Gastrocnemius medialis (tissue), 4 donors: Measurements from ENCODE around the gene NOTCH1. TPM values are rescaled to one million over a fixed set of nuclear protein-coding genes. Genes with fewer than 3 reads are reported as not detected.

ENCODE experiments used
- ATAC-seq, 2 donors: fragments of 150-250 bp; one replicate each; pipeline ENCODE4 v1.9.1; 2016
- DNase-seq, 2 donors: peaks; one replicate each; pipeline ENCODE4 v3.0.0-alpha.2; 2019
- H3K27ac ChIP-seq, 4 donors: fragments of 200-600 bp; sonication (generic); 1 replicate in 1 of 4; 2 replicates in 3 of 4; pipeline ENCODE4 v1.5.1; 2016 to 2018; ENCODE audit warnings: mild to moderate bottlenecking in 2 of 4, moderate library complexity in 1 of 4
- H3K27me3 ChIP-seq, 3 donors: fragments of 200-600 bp; sonication (generic) in 2 of 3; 1 replicate in 1 of 3; 2 replicates in 2 of 3; pipeline versions ENCODE4 v1.5.1 to v1.6.0; 2016 to 2019; ENCODE audit warnings: mild to moderate bottlenecking in 1 of 3, moderate library complexity in 1 of 3
- H3K36me3 ChIP-seq, 2 donors: fragments of 200-600 bp; sonication (generic) in 1 of 2; one replicate each; pipeline ENCODE4 v1.5.1; 2017 to 2018
- H3K4me1 ChIP-seq, 2 donors: fragments of 200-600 bp; sonication (generic) in 1 of 2; one replicate each; pipeline ENCODE4 v1.5.1; 2016 to 2017; ENCODE audit warnings: mild to moderate bottlenecking in 2 of 2
- H3K4me3 ChIP-seq, 4 donors: fragments of 200-600 bp; sonication (generic) in 3 of 4; 1 replicate in 1 of 4; 2 replicates in 3 of 4; pipeline ENCODE4 v1.5.1; 2016 to 2019; ENCODE audit warnings: mild to moderate bottlenecking in 2 of 4
- H3K9me3 ChIP-seq, 3 donors: fragments of 200-600 bp; sonication (generic) in 2 of 3; 1 replicate in 1 of 3; 2 replicates in 2 of 3; pipeline ENCODE4 v1.5.1; 2016 to 2019
- CTCF ChIP-seq, 5 experiments: fragments of 450-650 bp in 3 of 5; fragments of 200-600 bp in 2 of 5; sonication (generic) in 2 of 5; IDR thresholded peaks in 4 of 5; conservative IDR thresholded peaks in 1 of 5; 1 replicate in 4 of 5; 2 replicates in 1 of 5; pipeline ENCODE4 v1.5.1; 2016 to 2019; ENCODE audit warnings: antibody characterized with exemption in 5 of 5, mild to moderate bottlenecking in 3 of 5, moderate library complexity in 3 of 5
- POLR2A ChIP-seq, 2 donors: fragments of 450-650 bp; IDR thresholded peaks; one replicate each; pipeline ENCODE4 v1.6.1; 2017; ENCODE audit warnings: antibody characterized with exemption in 2 of 2, mild to moderate bottlenecking in 2 of 2, moderate library complexity in 2 of 2
- in situ Hi-C, 4 donors: fragments of 200-750 bp; cut with MboI; loops; one replicate each; pipeline versions ENCODE4 v1.15.0 to v1.8.0; 2017; ENCODE audit warnings: low sequenced_read_pairs in 4 of 4
- intact Hi-C: fragments of 100-400 bp; cut with DNase I; formaldehyde crosslinking; loops from one replicate; pipeline ENCODE4 v1.15.1; 2023; ENCODE audit warnings: low total_unique reads
- total RNA-seq, 4 donors: library from RNA; depleted of rRNA; stranded (reverse); fragments of >200 nt; gene quantifications; one replicate each; pipeline versions ENCODE4 v1.1.0 to v1.2.3, GENCODE V29; 2016

The NOTCH1 gene
- total RNA-seq, 4 donors from 2014 or later, result 6.3 to 15.4 (median 8.2) TPM

- no peak for ATAC-seq
- H3K27ac ChIP-seq, result no peak overlapping the region
- peaks cover 18 to 29% of the 10 kb centered on the region in 2 donors for H3K4me1 ChIP-seq
- intact Hi-C loops (no loop called here), in situ Hi-C loops (no loop called here)
- H3K9me3 ChIP-seq, result no peaks in the 10 kb centered on the region
- no peaks in the 10 kb centered on the region for H3K36me3 ChIP-seq
- H3K27me3 ChIP-seq, result no peaks in the 10 kb centered on the region
- no peak for DNase-seq
- TF ChIP-seq CTCF (IDR thresholded peaks at IDR 0.05 in 4 of 5, conservative IDR thresholded peaks at IDR 0.05 in 1 of 5), result no peak
- H3K4me3 ChIP-seq, result no peak overlapping the region
These were observed 8.4 kb downstream of the NOTCH1 start for GRCh38 chr9:136537411-136537810.

- Histone ChIP-seq H3K4me1 (peaks cover 18 to 26% of the 10 kb centered on the region in 2 donors), H3K36me3 (no peaks in the 10 kb centered on the region), H3K9me3 (no peaks in the 10 kb centered on the region), H3K4me3 (no peak overlapping the region), H3K27ac (no peak overlapping the region), H3K27me3 (no peaks in the 10 kb centered on the region)
- intact Hi-C loops (no loop called here), in situ Hi-C loops (no loop called here)
- ATAC-seq (no peak), DNase-seq (no peak)
- TF ChIP-seq POLR2A (IDR thresholded peaks at IDR 0.05) (no peak), CTCF (IDR thresholded peaks at IDR 0.05 in 4 of 5, conservative IDR thresholded peaks at IDR 0.05 in 1 of 5) (no peak)
These were observed 9.1 kb downstream of the NOTCH1 start for GRCh38 chr9:136536721-136537241.

- Histone ChIP-seq H3K27me3 (no peaks in the 10 kb centered on the region), H3K4me3 (no peak overlapping the region), H3K36me3 (no peaks in the 10 kb centered on the region), H3K4me1 (peaks cover 14 to 20% of the 10 kb centered on the region in 2 donors), H3K9me3 (no peaks in the 10 kb centered on the region), H3K27ac (no peak overlapping the region)
- intact Hi-C loops, result no loop called here
- DNase-seq (no peak), ATAC-seq (no peak)
- no peak for TF ChIP-seq POLR2A (IDR thresholded peaks at IDR 0.05)
- no peak for TF ChIP-seq CTCF (IDR thresholded peaks at IDR 0.05 in 4 of 5, conservative IDR thresholded peaks at IDR 0.05 in 1 of 5)
- in situ Hi-C loops, result no loop called here
These were observed 9.7 kb downstream of the NOTCH1 start for GRCh38 chr9:136536051-136536720.

- H3K4me3 ChIP-seq, result no peak overlapping the region
- no peak overlapping the region for H3K27ac ChIP-seq
- ATAC-seq (no peak), DNase-seq (no peak)
- H3K36me3 ChIP-seq, result no peaks in the 10 kb centered on the region
- H3K9me3 ChIP-seq, result no peaks in the 10 kb centered on the region
- intact Hi-C loops (no loop called here), in situ Hi-C loops (no loop called here)
- H3K27me3 ChIP-seq, result no peaks in the 10 kb centered on the region
- TF ChIP-seq POLR2A (IDR thresholded peaks at IDR 0.05) (no peak), CTCF (IDR thresholded peaks at IDR 0.05 in 4 of 5, conservative IDR thresholded peaks at IDR 0.05 in 1 of 5) (no peak)
- H3K4me1 ChIP-seq, result peaks cover 13 to 18% of the 10 kb centered on the region in 2 donors
These were observed 10.8 kb downstream of the NOTCH1 start for GRCh38 chr9:136535070-136535469.
